Measurements from ENCODE around the gene PRDM11.

DNA sequence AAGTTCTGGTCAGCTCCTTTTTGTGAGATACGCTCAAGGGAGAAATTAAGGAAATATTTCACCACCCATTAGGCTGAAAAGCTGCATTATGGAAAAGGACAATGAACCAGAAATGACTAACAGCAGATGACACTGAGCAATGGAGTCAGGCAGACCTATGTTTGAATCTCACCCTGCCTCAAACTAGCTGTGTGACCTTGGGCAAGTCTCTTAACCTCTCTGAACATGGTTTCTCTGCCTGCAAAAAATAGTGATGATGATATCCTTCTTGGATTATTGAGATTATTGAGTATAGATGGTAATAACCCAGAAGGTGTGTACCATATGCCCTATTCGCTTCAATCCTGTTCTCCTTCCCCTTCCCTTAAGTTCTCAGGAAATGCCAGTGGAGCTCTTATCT is 2.9 kb upstream of the PRDM11 start:
- no peak for TF ChIP-seq POLR2AphosphoS5 (IDR thresholded peaks at IDR 0.05; ENCODE audit: borderline replicate concordance, low read depth, low read length)
- TF ChIP-seq EZH2 (IDR thresholded peaks at IDR 0.05), result no peak
- no peak for TF ChIP-seq FOXP2 (optimal IDR thresholded peaks at IDR 0.05; ENCODE audit: control extremely low read depth, extremely low read length, insufficient read depth)

Data from SK-N-MC (cell line).